HL-60/S4 treated with retinoic acid at 250 ng/mL for 4 days and 3 days (cell line): ENCODE measurements around the gene OS9.

Experiments used
- in situ Hi-C: fragments of 300-500 bp; cut with MboI; formaldehyde crosslinking; loops from 2 replicates; pipeline ENCODE4 v1.7.0; 2022; ENCODE audit warnings: low sequenced_read_pairs

The OS9 gene

DNA sequence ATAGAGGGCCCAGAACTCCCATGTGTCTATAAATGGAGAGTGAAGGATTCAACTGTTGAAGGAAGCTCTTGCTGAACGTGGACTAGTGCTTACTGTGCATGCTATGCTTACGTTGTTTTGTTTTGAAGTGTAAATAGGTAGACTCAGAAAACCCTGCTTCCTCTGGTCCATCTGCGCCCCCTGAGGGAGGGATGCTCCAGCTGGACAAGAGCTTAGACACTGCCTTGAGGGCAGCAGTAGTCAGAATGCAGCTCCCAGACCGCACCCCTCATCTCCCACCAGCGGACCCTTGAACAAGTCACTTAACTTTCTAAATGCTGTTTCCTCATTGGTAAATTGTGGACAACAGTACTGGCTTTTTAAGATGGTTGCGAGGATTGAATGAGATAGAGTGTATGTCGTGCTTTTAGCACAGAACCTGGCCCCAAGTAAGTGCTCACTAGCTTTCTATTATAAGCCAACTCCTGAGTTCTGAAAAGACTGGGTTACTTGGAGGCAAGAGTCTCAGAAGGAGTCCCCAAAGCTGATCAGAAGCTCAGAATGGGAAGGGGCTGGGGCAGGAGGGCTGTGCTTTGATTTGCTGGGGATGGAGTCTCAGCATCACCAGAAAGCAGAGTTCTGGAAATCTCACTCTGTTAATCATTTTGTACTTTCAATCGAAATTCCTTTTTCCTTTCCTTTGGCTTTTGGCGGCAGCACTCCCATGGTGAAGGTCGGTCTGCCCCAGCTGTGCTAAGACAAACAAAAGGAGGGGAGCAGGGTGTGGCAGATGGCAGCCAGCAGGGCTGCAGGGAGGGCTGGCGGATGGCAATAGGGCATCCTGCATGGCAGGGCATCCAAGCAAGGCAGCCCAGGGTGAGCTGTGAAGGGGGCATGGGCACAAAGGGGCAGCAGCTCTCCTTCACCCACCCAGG lies 29.0 kb downstream of the OS9 start:
- in situ Hi-C loops = no loop called here

DNA sequence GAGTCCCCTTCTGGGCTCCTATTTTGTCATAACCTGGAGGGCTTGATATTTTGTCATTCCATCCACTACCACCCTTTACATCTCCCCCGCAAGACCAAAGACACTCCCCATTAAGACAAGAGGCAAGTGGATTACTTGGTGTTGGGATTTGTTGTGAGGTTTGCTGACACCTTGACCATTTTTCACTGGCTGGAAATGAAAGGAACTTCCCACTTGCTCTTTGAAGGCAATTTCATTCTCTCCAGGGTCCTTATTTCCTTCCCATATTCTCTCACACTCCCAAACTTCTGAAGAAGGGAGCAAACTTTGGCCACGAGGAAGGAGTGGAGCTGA lies 29.7 kb downstream of the OS9 start:
- in situ Hi-C loops = no loop called here

DNA sequence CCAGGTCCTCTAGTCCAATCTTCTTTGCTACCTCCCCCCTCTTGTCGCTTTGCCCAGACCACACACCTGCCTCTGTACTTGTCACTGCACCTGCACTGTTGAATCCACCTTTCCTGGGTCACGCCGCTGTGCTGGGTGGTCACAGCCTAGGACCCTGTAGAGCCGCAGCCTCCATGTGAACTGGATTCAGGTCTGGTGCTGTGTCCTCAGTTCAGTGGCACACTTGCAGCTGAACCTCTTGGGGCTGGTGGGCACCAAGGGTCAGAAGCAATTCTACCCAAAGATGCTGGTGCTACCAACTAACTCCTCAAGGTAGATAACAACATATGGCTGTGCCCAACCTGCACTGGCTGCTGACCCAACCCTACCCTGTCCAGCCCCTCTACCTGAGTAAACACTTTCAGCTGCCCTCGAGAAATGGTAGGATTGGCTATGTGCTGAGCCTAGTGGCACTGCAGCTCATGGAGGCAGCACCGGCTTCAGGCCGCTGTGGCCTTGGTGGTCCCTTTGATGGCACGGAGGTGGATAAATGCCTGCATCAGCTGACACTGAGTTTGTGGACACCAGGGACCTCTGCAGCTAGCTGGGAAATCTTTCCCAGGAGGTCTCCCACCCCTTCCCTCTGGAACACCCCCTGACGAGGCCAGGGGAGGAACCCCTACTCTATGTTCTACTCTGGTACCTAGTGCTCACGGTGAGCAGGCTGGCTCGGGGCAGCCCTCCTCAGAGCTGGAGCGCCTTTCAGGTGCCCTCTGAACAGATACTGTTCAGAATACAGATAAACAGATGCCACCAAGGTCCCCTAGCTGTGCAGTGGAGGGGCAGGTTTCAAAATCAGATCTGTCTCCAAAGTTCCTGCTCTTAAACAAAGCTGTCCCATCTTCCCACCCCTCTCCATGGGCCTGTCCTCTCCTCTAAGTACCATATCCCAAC lies 30.3 kb downstream of the OS9 start:
- in situ Hi-C loops = no loop called here

DNA sequence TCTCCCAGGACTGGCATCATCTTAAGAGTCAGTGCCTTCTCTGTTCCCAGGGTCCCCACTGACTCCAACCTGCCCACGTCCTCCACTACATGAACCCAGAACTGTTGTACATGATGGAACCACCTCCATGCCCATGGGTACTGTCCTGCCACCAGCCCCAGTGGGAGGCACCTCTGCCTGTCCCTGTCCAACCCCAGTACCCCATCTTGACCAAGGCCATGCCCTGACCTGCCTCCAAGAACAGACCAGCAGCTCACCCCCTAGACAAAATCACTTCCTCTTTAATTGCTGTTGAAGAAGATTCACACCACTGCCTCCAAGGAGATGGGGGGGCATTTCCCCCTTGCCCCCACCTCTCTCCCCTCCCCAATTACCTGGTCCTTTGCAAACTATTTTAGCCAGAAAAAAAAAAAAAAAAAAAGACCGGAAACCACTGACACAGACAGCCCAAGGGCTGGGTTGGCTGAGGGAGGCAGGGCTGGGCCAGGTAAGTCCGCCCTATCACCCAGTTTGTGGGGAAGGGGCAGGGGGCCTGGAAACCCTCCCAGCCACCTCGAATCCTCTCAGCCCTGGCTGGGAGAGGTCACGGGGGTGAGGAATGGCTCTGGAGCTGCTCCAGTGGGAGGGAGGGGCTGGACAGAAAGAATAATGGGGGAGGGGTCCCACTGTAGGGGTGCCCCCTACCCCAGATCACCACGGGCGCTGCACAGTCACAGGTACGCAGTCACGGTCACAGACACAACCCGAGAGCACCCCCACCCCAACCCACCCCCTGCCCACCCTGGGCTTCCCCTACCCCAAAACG lies 31.2 kb downstream of the OS9 start:
- in situ Hi-C loops = no loop called here

DNA sequence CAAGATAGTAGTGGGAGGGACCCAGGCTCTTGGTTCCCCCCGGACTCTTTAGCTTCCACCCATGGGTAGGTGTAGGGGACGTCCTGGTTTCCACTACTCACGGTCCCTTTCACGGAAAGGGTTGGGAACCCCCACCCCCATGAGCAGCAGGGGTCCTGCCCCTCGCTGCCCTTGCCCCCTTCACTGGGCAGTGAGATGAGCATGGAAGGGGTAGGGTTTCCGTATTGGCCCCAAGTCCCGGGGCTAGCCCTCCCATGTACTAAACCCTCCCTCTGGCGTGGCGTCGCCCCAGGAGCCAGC lies 31.9 kb downstream of the OS9 start:
- in situ Hi-C loops = no loop called here

DNA sequence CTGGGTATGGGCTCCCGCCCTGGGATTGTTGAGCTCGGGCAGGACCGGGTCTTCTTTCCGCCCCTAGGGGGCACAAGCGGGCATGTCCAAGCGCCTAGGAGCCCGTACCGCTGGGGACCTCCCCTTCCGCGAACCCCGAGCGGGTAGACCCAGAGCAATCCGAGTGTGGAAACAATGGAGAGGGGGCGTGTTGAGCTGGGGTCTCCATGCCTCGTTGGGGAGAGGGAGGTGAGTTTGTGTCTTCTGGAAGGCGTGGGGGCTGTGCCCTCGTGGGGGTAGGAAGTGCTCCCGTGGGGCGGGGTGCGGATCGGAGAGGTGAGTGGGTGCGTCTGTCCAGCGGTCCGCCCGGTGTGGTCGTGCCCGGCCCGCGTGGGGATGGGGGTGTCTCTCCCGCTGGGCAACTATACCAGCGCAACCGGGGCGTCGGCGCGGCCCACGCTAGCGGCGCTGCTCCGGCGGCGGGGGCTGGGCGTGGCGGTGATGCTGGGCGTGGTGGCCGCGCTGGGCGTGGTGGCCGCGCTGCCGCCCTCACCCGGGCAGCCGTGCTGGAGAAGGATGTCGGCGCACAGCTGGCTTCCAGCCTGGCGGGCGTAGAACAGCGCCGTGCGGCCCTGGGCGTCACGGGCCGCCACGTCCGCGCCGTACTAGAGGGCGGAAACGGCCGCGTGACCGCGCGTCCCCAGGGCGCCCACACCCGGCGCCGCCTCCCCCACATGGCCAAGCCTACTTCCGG lies 32.4 kb downstream of the OS9 start:
- in situ Hi-C loops = no loop called here

DNA sequence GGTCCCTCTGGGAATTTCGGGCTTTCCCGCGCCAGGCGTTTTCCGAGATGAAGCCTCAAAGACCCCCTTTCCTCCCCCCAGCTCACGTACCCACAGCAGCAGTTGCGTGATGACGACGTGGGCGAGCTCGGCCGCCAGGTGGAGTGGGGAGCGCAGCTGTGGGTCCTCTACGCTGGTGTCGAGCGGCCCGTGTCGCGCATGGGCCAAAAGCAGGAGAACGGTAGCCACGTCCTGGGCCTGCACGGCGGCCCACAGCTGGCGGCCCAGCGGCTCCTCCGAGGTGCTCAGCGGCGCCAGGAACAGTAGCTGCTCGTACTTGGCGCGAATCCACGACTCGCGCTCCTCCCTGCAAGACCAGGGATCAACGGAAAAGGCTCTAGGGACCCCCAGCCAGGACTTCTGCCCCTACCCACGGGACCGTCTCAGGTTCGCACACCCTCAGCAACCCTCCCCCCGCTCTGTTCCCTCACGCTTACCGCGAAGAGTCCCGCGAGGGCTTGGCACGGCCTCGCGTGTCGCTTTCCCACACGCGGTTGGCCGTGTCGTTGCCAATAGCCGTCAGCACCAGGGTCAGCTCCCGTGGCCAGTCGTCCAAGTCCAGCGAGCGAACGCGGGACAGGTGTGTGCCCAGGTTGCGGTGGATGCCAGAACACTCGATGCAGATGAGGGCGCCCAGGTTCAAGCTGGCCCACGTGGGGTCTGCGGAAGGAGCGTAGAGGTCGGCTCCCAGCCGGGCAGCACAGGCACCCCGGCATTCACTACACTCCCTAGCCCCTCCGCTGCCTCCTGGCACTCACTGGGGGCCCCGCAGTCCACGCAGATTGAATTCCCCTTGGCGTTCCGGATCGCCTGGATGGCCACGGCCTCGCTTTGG lies 33.2 kb downstream of the OS9 start:
- in situ Hi-C loops = no loop called here

DNA sequence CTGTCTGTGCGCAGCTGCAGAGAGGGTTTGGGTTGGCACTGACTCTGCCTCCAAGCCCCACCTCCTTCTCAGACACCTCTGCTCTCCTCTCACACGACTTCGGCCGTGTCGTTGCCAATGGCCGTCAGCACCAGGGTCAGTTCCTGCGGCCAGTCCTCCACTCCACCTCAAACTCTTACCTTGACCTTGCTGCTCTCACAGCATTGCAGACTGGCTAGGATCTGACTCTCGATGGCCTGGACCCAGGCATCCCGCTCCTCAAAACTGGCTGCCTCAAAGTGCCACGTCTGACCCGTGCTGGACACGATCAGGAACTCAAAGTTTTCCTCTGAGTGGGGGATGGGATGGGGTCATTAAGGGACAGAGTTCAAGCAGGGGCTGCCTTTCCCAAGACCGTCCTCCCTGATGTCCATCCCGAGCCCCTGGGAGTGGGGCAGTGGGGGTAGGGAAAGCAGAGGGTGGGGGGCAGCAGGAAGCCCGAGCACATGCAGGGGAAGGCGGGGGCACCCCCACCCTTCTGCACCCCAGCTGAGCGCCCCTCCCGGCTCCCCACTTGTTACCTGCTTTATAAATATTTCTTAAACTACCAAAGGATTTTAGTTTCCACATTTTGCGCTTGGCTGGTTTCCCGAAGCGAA lies 33.9 kb downstream of the OS9 start:
- in situ Hi-C loops = no loop called here

DNA sequence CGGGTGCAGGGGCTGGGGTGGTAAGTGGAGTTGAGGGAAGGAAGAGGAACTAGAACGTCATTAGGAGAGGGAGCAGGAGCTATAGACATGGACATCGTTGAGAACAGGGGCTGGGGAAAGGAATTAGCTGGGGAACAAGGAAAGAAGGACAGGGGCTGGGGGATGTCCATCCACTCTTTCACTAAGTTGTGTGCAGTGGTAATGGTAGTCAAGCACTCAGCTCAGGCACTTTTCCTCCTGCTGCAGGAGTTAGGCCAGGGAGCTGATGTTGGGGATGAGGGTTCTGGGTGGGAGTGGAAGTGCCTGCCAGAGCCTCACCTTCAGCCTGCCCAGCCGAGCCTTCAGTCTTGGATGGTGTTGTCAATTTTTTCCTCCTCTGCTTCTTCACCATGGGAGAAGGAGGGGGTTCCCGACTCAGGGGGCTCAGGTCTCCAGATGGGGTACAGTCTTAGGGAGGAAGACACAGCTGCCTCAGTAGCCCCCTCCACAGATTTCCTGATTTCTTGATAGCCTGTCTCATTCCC lies 35.5 kb downstream of the OS9 start:
- in situ Hi-C loops = no loop called here

DNA sequence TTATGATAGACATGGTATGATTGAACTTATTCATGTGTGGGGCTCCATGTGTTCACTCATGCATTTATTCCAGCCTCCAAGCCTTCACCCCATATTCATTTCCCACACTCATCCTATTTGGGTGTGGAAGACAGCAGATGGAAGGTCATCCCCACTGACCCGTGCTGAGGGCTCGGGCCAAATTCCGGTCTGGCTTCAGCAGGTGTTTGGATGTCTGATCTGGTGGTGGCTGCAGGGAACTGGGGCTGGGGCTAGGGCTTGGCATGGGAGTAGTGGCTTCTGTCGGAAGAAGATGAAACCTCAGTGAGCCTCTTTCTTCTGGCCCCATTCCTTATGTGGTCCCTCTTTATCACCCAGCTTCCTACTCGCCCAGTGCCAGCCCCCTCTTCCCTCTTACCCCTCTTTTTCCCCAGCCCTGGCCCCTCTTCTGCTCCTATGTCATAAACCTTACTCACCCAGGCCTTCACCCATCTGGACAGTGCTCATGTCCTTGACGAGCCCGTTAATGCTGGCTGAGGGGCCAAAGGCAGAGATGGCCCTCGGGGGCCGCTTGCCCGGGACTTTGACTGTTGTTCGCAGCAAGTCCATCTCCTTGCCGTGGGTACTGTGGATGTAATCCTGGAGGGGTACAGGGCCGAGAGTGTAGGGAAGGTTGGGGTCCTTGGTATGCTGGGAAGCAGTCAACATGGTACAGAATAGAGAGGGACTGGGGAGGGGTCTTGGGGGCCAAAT lies 36.6 kb downstream of the OS9 start:
- in situ Hi-C loops = no loop called here

DNA sequence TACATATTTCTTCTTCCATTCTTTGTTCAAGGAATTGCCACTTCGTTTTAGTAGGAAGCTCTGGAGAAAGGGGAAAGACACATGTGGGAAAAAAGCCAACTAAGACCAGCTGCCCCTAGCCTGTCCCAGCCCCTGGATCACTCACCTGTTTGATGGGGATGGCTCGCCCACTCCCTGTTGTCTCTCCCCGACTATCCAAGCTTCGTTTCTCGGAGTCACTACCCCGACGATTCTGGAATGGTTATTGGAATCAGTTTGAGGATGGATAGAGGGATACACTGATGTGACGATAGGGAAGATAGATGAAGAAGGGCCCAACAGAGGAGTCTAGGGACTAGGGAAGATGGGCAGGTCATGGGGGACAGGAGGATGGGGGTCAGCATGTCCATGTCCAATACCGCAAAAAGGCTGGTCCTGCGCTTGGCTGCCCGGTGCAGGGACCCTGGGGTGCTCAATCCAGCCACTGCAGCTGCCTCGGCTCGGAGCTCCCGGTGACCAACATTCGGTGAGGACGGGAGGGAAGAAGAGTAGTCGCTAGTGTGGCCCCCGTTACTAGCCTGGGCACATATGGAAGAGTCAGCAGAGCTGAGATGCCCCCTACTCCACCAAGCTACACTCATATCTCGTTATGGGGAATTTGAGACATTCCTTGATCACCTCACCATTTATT lies 37.6 kb downstream of the OS9 start:
- in situ Hi-C loops = no loop called here

DNA sequence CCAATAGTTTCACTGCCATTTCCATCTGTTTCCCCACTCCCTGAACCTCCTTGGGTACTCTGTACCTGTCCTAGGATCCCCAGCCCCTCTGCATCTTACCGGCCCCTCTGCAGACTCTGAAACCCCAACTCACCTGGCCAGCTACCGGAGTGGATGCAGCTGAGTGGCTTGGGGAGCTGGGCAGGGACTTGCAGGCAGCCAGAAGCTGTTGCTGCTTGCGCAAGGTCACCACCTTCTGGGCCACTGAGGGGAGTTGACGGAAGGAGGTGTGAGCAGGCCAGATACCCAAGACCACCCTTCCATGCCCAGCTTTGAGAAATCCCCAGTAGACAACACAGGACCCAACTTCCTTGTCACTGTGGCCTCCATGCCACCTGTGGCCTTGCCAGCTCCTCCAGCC lies 38.3 kb downstream of the OS9 start:
- in situ Hi-C loops = no loop called here

DNA sequence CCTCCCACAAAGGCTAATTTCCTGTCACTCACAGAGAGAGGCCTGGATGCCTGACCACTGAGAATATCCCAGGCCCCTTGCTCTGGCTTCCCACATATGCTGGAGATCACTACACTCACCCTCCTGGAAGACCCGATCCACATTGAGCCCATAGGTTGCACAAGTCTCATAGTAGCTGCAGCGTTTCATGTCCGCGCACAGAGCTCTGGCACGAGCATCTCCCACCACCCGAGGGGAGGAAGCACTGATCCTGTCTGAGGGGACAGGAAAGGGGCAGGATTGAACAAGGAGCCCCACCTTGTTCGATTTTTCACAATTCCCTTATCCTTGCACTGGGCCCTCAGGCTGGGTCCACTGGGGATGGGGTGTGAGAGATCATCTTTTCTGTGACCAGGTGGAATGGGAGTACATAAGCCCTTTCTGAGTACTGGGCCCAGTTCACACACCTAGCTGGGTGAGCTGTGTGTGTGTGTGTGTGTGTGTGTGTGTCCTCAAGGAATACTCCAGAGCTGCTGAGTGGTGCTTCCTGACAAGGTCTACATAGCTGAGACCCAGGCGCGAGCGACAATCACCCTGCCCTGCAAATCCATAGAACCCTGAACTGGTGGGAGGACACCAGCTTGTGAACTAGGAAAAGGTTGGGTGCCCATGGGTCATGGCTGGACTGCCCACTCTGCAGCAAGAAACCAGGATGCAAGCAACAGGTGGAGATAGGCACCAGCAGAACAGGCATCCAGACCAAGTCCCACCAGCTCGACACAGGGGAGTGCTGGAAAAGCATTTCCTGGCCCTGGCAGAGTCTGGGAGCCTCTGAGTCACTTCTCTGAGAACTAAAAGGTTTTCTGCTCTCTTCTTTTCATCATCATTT lies 39.0 kb downstream of the OS9 start:
- in situ Hi-C loops = no loop called here

DNA sequence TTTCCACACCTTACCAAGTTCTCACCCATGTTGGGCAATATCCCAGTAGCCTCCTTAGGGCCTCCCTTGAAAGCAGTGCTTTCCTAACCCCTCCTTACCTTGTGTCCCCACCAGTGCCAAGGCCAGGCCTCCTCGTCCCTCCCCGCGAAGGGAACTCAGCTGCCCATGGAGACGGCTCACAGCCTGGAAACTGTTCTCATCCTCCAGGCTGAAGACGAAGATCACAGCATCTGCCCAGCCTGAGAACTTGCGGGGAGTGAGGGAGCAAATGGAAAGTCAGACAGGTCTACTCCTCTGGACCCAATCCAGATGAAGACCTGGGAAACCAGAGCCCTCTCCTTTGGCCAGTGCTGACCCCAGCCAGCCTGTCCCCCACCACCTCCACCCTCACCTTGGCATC lies 40.0 kb downstream of the OS9 start:
- in situ Hi-C loops = no loop called here

DNA sequence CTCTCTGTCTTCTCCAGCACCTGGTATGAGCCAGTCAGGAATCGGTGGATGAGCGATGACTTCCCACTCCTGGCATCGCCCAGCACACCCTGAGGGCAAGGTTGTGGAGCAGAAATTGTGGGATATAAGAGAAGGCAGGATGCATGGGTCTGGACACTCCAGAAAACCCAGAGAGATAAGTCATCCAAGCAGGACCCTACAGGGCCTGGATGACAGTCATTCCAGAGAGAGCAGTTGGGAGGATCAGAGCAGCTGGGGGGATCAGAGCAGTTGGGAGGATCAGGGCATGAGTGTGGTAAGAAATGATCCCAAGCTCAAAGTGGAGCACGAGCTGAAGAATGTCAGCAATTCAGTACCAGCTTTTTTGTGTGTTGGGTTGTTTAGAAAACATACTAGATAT lies 40.7 kb downstream of the OS9 start:
- in situ Hi-C loops = no loop called here

DNA sequence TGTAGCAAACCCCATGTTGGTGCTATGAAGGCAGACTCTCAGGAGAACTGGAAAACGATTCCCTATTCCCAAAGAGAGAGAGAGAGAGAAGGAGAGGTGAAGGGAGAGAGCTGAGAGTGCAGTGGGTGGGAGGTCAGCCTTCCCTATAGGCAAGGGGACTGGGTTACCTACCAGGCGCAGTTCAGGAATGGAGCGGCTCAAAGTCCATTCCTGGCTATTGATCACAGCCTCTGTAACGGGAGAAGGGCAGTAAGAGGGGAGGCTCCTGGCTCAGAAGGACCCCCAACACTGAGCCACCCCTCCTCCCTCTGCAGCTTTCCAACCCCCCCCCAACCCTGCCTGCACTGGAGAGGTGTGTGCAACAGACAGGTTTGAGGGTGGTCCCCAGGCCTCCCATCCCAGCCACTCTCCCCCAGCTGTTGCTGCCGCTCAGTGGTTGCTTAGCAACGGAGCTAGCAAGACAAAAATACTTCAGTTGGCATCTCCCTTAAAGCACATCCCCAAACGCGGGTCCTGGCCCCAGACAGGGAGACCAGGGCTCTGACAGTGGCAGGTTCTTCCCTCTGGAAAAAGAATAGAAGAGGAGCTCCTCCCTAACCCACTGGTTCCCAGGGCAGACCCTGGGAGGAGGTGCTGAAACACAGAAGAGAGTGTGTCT lies 41.4 kb downstream of the OS9 start:
- in situ Hi-C loops = no loop called here
